PFSK-1 (cell line): ENCODE results near the gene COQ8B.

Experiments
- FOXP2 ChIP-seq: optimal IDR thresholded peaks from 2 replicates; pipeline ENCODE3; 2011; ENCODE audit warnings: borderline replicate concordance, control low read depth, inconsistent platforms; ENCODE audit not compliant: insufficient read depth; ENCODE audit errors: extremely low read length, extremely low read depth
- POLR2AphosphoS5 ChIP-seq: IDR thresholded peaks from 2 replicates; pipeline ENCODE4 v1.6.1; 2012; ENCODE audit warnings: low read depth, mild to moderate bottlenecking, control low read depth, low read length, moderate library complexity
- REST ChIP-seq, 2 experiments: IDR thresholded peaks; 2 replicates each; pipeline versions ENCODE4 v1.6.1 to v1.8.0; 2011 to 2012; ENCODE audit warnings: low read depth in 2 of 2, low read length in 2 of 2, control low read depth in 1 of 2, inconsistent platforms in 1 of 2, mild to moderate bottlenecking in 1 of 2, moderate library complexity in 1 of 2; ENCODE audit not compliant: insufficient read depth in 1 of 2
- SIN3A ChIP-seq: IDR thresholded peaks from 2 replicates; pipeline ENCODE4 v1.6.1; 2012; ENCODE audit warnings: mild to moderate bottlenecking, low read length, moderate library complexity, borderline replicate concordance; ENCODE audit not compliant: insufficient read depth
- TAF1 ChIP-seq: IDR thresholded peaks from 2 replicates; pipeline ENCODE4 v1.6.1; 2012; ENCODE audit warnings: low read length, control low read depth, borderline replicate concordance; ENCODE audit not compliant: insufficient read depth

Gene COQ8B

DNA sequence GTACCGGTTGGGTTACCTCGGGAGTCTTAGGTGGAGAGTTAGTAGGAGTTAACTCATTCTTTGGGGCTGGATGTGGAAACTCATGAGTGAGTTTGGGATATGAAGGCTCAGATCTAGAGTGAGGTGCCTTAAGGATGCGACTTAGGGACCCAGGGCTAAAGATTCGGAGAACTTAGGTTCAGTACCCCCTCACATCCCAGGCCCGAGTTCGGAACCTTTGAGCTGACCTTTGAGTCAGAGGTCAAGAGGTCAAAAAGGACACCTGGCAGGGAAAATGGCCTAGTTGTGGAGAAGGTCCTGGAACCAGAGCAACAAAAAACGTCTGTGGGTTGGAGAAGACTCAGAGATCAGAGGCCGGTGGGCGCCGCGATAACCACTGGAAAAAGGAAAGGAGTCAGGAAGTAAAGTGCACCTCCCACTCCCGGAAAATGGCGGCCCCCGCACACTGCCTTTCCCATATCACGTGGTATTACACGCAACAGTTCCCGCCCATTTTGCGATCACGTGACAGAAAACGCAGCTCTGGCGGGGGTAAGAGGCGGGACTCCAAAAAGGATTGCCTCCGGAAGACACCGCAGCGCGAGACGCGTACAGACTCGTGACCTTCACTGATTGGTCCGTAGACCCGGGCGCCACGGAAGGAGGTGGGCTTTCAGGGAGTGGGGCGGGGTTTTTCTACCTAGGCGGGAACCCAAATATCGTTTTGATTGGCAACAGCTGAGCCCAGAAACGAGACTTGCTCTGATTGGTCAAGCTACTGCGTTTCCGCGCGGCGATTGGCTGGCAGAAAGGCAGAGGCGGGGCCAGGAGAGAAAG lies 33.6 kb upstream of the COQ8B start, which contains the start of gene ACTMAP:
ACTMAP (minus strand) TSS at position 420 of the 816 bp plus-strand sequence. CDS start 674 bp downstream, outside the sequence.
- peak; percentile 82; the same call in 1 of the 2 replicates for TF ChIP-seq TAF1
- TF ChIP-seq POLR2AphosphoS5 = peak; percentile 9
- peak; percentile 70 for TF ChIP-seq FOXP2
- TF ChIP-seq SIN3A = peak; percentile 72; the same call in 1 of the 2 replicates
- TF ChIP-seq REST (IDR thresholded peaks at IDR 0.05; ENCODE audit: insufficient read depth in 1 of 2, low read depth in 2 of 2, low read length in 2 of 2) = no peak

DNA sequence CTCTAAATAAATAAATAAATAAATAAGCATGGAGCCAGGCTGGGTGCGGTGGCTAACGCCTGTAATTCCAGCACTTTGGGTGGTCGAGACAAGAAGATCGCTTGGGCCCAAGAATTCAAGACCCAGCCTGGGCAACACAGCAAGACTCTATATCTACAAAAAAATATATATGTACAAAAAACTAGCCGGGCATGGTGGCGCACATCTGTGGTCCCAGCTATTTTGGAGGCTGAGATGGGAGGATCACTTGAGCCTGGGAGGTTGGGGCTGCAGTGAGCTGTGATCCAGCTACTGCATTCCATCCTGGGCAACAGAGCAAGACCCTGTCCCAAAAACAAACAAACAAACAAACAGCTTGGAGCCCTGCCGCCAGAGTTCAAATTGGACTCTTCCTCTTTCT lies 30.9 kb upstream of the COQ8B start:
- TF ChIP-seq SIN3A (no peak), POLR2AphosphoS5 (no peak), FOXP2 (no peak), TAF1 (no peak), REST (IDR thresholded peaks at IDR 0.05; ENCODE audit: insufficient read depth in 1 of 2, low read depth in 2 of 2, low read length in 2 of 2) (no peak)

- no peak for TF ChIP-seq REST (IDR thresholded peaks at IDR 0.05; ENCODE audit: insufficient read depth in 1 of 2, low read depth in 2 of 2, low read length in 2 of 2)
- no peak for TF ChIP-seq POLR2AphosphoS5
- TF ChIP-seq TAF1 = no peak
- TF ChIP-seq FOXP2 = no peak
- TF ChIP-seq SIN3A = no peak
Measured at GRCh38 chr19:40745402-40745780, 28.7 kb upstream of the COQ8B start.

DNA sequence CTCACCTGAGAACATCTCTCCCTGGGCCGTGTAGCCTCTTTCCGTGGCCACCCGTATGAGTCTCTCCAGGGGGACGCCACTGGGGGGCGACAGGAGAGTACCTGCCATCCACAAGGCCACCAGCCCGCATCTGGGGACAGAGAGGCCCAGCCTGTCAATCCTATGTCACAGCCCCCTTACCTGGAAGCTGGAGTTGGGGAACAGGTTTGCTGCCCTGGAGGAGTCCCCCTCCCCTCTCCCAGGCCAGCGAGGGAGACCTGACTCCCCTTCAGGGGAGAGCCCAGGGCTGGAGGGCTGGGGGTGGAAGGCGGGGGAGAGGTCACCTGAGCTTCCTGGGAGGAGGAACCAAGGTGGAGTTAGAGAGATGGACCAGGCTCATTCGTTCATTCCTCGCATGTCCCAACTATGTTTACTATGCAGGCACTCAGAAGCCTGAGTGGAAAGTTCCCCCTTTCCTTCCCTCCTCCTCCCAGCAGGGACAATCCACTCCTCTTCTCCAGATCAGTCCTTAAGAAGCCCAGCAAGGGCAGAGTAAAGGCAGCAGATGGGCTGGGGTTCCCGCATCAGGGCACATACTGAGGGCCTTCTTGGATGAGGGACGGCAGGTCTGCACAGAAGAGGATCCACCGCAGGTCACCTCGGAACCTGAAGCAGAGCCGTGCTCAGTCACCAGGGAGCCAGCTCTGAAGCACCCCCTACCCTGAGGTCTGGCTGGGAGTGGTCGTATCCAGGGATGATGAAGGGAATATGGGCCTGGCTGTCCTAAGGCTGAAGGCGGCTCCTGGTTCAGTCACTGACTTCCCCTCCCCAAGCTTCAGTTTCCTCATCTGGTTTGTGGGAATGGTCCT lies 28.1 kb upstream of the COQ8B start:
- no peak for TF ChIP-seq POLR2AphosphoS5
- TF ChIP-seq REST (IDR thresholded peaks at IDR 0.05; ENCODE audit: insufficient read depth in 1 of 2, low read depth in 2 of 2, low read length in 2 of 2) = no peak
- TF ChIP-seq SIN3A = no peak
- TF ChIP-seq FOXP2 = no peak
- no peak for TF ChIP-seq TAF1
